Neural progenitor cell (in vitro differentiated cells): Measurements from ENCODE around the gene PDE9A. TPM values are rescaled to one million over a fixed set of nuclear protein-coding genes. Genes with fewer than 3 reads are reported as not detected.

Experiments used
- DNase-seq: peaks from one replicate; pipeline ENCODE4 v3.0.0-alpha.2; 2016; ENCODE audit warnings: low spot score
- H2AFZ ChIP-seq: fragments of 200-600 bp; sonication (generic); replicated peaks from 2 replicates; pipeline ENCODE4 v1.6.1; 2016; ENCODE audit warnings: antibody characterized with exemption
- H3F3A ChIP-seq: fragments of 200-600 bp; sonication (generic); 2 replicates; pipeline ENCODE4 v1.6.1; 2016; ENCODE audit warnings: antibody characterized with exemption, low read depth
- H3K27ac ChIP-seq: fragments of 200-600 bp; sonication (generic); 2 replicates; pipeline ENCODE4 v1.5.1; 2016; ENCODE audit warnings: mild to moderate bottlenecking
- H3K27me3 ChIP-seq: fragments of 200-600 bp; sonication (generic); 2 replicates; pipeline ENCODE4 v1.6.1; 2016; ENCODE audit warnings: mild to moderate bottlenecking, moderate library complexity
- H3K36me3 ChIP-seq: fragments of 200-600 bp; sonication (generic); 2 replicates; pipeline ENCODE4 v1.5.1; 2016
- H3K4me1 ChIP-seq: fragments of 200-600 bp; sonication (generic); 2 replicates; pipeline ENCODE4 v1.6.1; 2016; ENCODE audit warnings: mixed run types
- H3K4me2 ChIP-seq: fragments of 200-600 bp; sonication (generic); 2 replicates; pipeline ENCODE4 v1.6.1; 2016
- H3K4me3 ChIP-seq: fragments of 200-600 bp; sonication (generic); 2 replicates; pipeline ENCODE4 v1.5.1; 2016
- H3K79me2 ChIP-seq: fragments of 200-600 bp; sonication (generic); 2 replicates; pipeline ENCODE4 v1.6.1; 2016; ENCODE audit warnings: low read depth
- H3K9ac ChIP-seq: fragments of 200-600 bp; sonication (generic); 2 replicates; pipeline ENCODE4 v1.6.1; 2016
- H3K9me3 ChIP-seq: fragments of 200-600 bp; sonication (generic); 2 replicates; pipeline ENCODE4 v1.5.1; 2016; ENCODE audit warnings: low read depth
- H4K20me1 ChIP-seq: fragments of 200-600 bp; sonication (generic); 2 replicates; pipeline ENCODE4 v1.6.1; 2016; ENCODE audit warnings: low read depth
- H3K27ac Mint-ChIP-seq: 3 replicates; pipeline ENCODE4 v1.8.0; 2021; ENCODE audit warnings: mixed read lengths
- H3K27me3 Mint-ChIP-seq: 2 replicates; pipeline ENCODE4 v1.8.0; 2022; ENCODE audit warnings: low read depth, mild to moderate bottlenecking, inconsistent platforms, moderate library complexity, mixed read lengths; ENCODE audit not compliant: insufficient read depth
- H3K36me3 Mint-ChIP-seq: 3 replicates; pipeline ENCODE4 v1.8.0; 2021; ENCODE audit warnings: mixed read lengths
- H3K4me1 Mint-ChIP-seq: 3 replicates; pipeline ENCODE4 v1.8.0; 2021; ENCODE audit warnings: mixed read lengths
- H3K4me3 Mint-ChIP-seq: 3 replicates; pipeline ENCODE4 v1.8.0; 2021; ENCODE audit warnings: mild to moderate bottlenecking, moderate library complexity, mixed read lengths
- H3K9me3 Mint-ChIP-seq: 3 replicates; pipeline ENCODE4 v1.8.0; 2020; ENCODE audit warnings: mixed read lengths
- CTCF ChIP-seq: fragments of 200-600 bp; sonication (generic); IDR thresholded peaks from 2 replicates; pipeline ENCODE4 v1.5.1; 2017; ENCODE audit warnings: antibody characterized with exemption, mild to moderate bottlenecking
- EZH2 ChIP-seq: fragments of 200-600 bp; sonication (generic); IDR thresholded peaks from 2 replicates; pipeline ENCODE4 v1.6.1; 2017; ENCODE audit warnings: antibody characterized with exemption, mild to moderate bottlenecking, moderate library complexity
- EZH2phosphoT487 ChIP-seq: fragments of 200-600 bp; sonication (generic); IDR thresholded peaks from 2 replicates; pipeline ENCODE4 v1.6.1; 2017; ENCODE audit warnings: antibody characterized with exemption
- total RNA-seq: library from RNA; depleted of rRNA; stranded (reverse); fragments of >200 nt; gene quantifications from 2 replicates; pipeline ENCODE4 v1.2.3, GENCODE V29; 2015; ENCODE audit warnings: low replicate concordance

Gene PDE9A
- total RNA-seq, 1 donor from 2014 or later: 41.0 TPM

GRCh38 chr21:42670884-42671283 is 17.5 kb downstream of the PDE9A start:
- no peak overlapping the region for H3K4me3 ChIP-seq
- H3K36me3 ChIP-seq: no peaks in the 10 kb centered on the region
- H3K27ac ChIP-seq: no peak overlapping the region
- H3K9me3 ChIP-seq: no peaks in the 10 kb centered on the region
- peaks cover 68% of the 10 kb centered on the region for H3K4me1 ChIP-seq
- no peaks in the 10 kb centered on the region for H3K27me3 ChIP-seq
- peaks cover 59% of the 10 kb centered on the region for H3K4me1 Mint-ChIP-seq
- H3K36me3 Mint-ChIP-seq: peaks cover 7% of the 10 kb centered on the region
- no peak overlapping the region for H3K4me3 Mint-ChIP-seq
- no peak overlapping the region for H3K4me2 ChIP-seq
- H3K79me2 ChIP-seq: peaks cover 47% of the 10 kb centered on the region
- no peak for TF ChIP-seq EZH2
- TF ChIP-seq CTCF: no peak
- no peak for TF ChIP-seq EZH2phosphoT487
- H2AFZ ChIP-seq: no peak overlapping the region
- no peak for DNase-seq
- H3K27ac Mint-ChIP-seq: no peak overlapping the region
- H3K27me3 Mint-ChIP-seq: peaks cover 30% of the 10 kb centered on the region
- H4K20me1 ChIP-seq: peaks cover 95% of the 10 kb centered on the region
- no peaks in the 10 kb centered on the region for H3K9me3 Mint-ChIP-seq
- no peak overlapping the region for H3K9ac ChIP-seq
- peaks cover 38% of the 10 kb centered on the region for H3F3A ChIP-seq

- Histone ChIP-seq H2AFZ (no peak overlapping the region), H3K27ac (no peak overlapping the region), H3F3A (peaks cover 38% of the 10 kb centered on the region), H3K36me3 (no peaks in the 10 kb centered on the region), H3K4me2 (peak overlapping the region; percentile 37), H3K9ac (no peak overlapping the region), H3K9me3 (no peaks in the 10 kb centered on the region), H3K79me2 (peaks cover 51% of the 10 kb centered on the region), H3K4me3 (no peak overlapping the region), H4K20me1 (peaks cover 95% of the 10 kb centered on the region), H3K27me3 (no peaks in the 10 kb centered on the region), H3K4me1 (peaks cover 66% of the 10 kb centered on the region)
- Mint-ChIP-seq H3K27ac (no peak overlapping the region), H3K27me3 (peaks cover 34% of the 10 kb centered on the region), H3K9me3 (peaks cover 4% of the 10 kb centered on the region), H3K4me1 (peaks cover 69% of the 10 kb centered on the region), H3K4me3 (no peak overlapping the region), H3K36me3 (peaks cover 14% of the 10 kb centered on the region)
- no peak for DNase-seq
- TF ChIP-seq EZH2phosphoT487 (no peak), EZH2 (no peak), CTCF (no peak)
Observed at GRCh38 chr21:42671778-42672593, 18.6 kb downstream of the PDE9A start.

- H3K4me3 Mint-ChIP-seq: peak overlapping the region; percentile 59
- TF ChIP-seq EZH2phosphoT487: no peak
- no peak for TF ChIP-seq EZH2
- Histone ChIP-seq H3F3A (peaks cover 38% of the 10 kb centered on the region), H2AFZ (no peak overlapping the region), H3K27ac (no peak overlapping the region), H3K4me2 (peak overlapping the region; percentile 37), H3K4me1 (peaks cover 58% of the 10 kb centered on the region), H4K20me1 (peaks cover 96% of the 10 kb centered on the region), H3K36me3 (no peaks in the 10 kb centered on the region), H3K9ac (no peak overlapping the region), H3K9me3 (no peaks in the 10 kb centered on the region), H3K79me2 (peaks cover 47% of the 10 kb centered on the region), H3K27me3 (no peaks in the 10 kb centered on the region), H3K4me3 (no peak overlapping the region)
- H3K27me3 Mint-ChIP-seq: peaks cover 29% of the 10 kb centered on the region
- H3K4me1 Mint-ChIP-seq: peaks cover 66% of the 10 kb centered on the region
- peaks cover 11% of the 10 kb centered on the region for H3K36me3 Mint-ChIP-seq
- H3K9me3 Mint-ChIP-seq: peaks cover 4% of the 10 kb centered on the region
- DNase-seq: peak; percentile 64
- peak overlapping the region; percentile 45 for H3K27ac Mint-ChIP-seq
Observed at GRCh38 chr21:42672699-42673458, 19.5 kb downstream of the PDE9A start.
